ENCODE data around the gene ALCAM.

ALCAM gene

GRCh38 chr3:105366326-105367062, at the start of gene ALCAM:
Gene ALCAM (plus strand): TSS chr3:105366909.
- peak; percentile 42 to 58 for DNase-seq (ENCODE audit: low read depth in 2 of 2)

- DNase-seq (ENCODE audit: low read depth in 2 of 2) = no peak
Measured at GRCh38 chr3:105317841-105318240, 48.9 kb upstream of the ALCAM start.

- DNase-seq (ENCODE audit: low read depth in 2 of 2) = no peak
Measured at GRCh38 chr3:105322570-105323273, 44.0 kb upstream of the ALCAM start.

GRCh38 chr3:105323274-105323599, 43.5 kb upstream of the ALCAM start:
- DNase-seq (ENCODE audit: low read depth in 2 of 2) = no peak

- DNase-seq (ENCODE audit: low read depth in 2 of 2) = no peak
Measured at GRCh38 chr3:105324951-105325350, 41.8 kb upstream of the ALCAM start.

- no peak for DNase-seq (ENCODE audit: low read depth in 2 of 2)
Measured at GRCh38 chr3:105327662-105328337, 38.9 kb upstream of the ALCAM start.

- no peak for DNase-seq (ENCODE audit: low read depth in 2 of 2)
Measured at GRCh38 chr3:105328338-105328730, 38.4 kb upstream of the ALCAM start.

- no peak for DNase-seq (ENCODE audit: low read depth in 2 of 2)
Measured at GRCh38 chr3:105332961-105333360, 33.7 kb upstream of the ALCAM start.

- no peak for DNase-seq (ENCODE audit: low read depth in 2 of 2)
Measured at GRCh38 chr3:105334138-105334882, 32.4 kb upstream of the ALCAM start.

- no peak for DNase-seq (ENCODE audit: low read depth in 2 of 2)
Measured at GRCh38 chr3:105339946-105340345, 26.8 kb upstream of the ALCAM start.

GRCh38 chr3:105343991-105344390, 22.7 kb upstream of the ALCAM start:
- DNase-seq (ENCODE audit: low read depth in 2 of 2) = no peak

GRCh38 chr3:105345156-105345555, 21.6 kb upstream of the ALCAM start:
- DNase-seq (ENCODE audit: low read depth in 2 of 2) = no peak

- no peak for DNase-seq (ENCODE audit: low read depth in 2 of 2)
Measured at GRCh38 chr3:105347625-105348302, 18.9 kb upstream of the ALCAM start.

GRCh38 chr3:105348307-105348706, 18.4 kb upstream of the ALCAM start:
- DNase-seq (ENCODE audit: low read depth in 2 of 2) = no peak

- no peak for DNase-seq (ENCODE audit: low read depth in 2 of 2)
Measured at GRCh38 chr3:105349684-105350387, 16.9 kb upstream of the ALCAM start.

- DNase-seq (ENCODE audit: low read depth in 2 of 2) = no peak
Measured at GRCh38 chr3:105351821-105352220, 14.9 kb upstream of the ALCAM start.

- no peak for DNase-seq (ENCODE audit: low read depth in 2 of 2)
Measured at GRCh38 chr3:105352976-105353375, 13.7 kb upstream of the ALCAM start.

GRCh38 chr3:105353485-105354161, 13.1 kb upstream of the ALCAM start:
- no peak for DNase-seq (ENCODE audit: low read depth in 2 of 2)

GRCh38 chr3:105354429-105354828, 12.3 kb upstream of the ALCAM start:
- no peak for DNase-seq (ENCODE audit: low read depth in 2 of 2)

- DNase-seq (ENCODE audit: low read depth in 2 of 2) = no peak
Measured at GRCh38 chr3:105355408-105356061, 11.2 kb upstream of the ALCAM start.
